Uterus (tissue), 4 donors: ENCODE results near the gene SNRK. TPM values are rescaled to one million over a fixed set of nuclear protein-coding genes. Genes with fewer than 3 reads are reported as not detected.

Source experiments
- DNase-seq, 2 donors: peaks; one replicate each; pipeline ENCODE4 v3.0.0-alpha.2; 2019 to 2020
- H3K27ac ChIP-seq, 2 donors: fragments of 200-600 bp; sonication (generic); 1 replicate in 1 of 2; 2 replicates in 1 of 2; pipeline ENCODE4 v1.5.1; 2016 to 2018
- H3K27me3 ChIP-seq, 2 donors: fragments of 200-600 bp; sonication (generic); one replicate each; pipeline ENCODE4 v1.5.1; 2018 to 2019; ENCODE audit warnings: control low read depth in 1 of 2
- H3K36me3 ChIP-seq, 2 donors: fragments of 200-600 bp; sonication (generic); one replicate each; pipeline ENCODE4 v1.5.1; 2019; ENCODE audit warnings: control low read depth in 1 of 2
- H3K4me1 ChIP-seq, 2 donors: fragments of 200-600 bp; sonication (generic); one replicate each; pipeline ENCODE4 v1.5.1; 2018 to 2019; ENCODE audit warnings: control low read depth in 1 of 2
- H3K4me3 ChIP-seq, 2 donors: fragments of 200-600 bp; sonication (generic); 1 replicate in 1 of 2; 2 replicates in 1 of 2; pipeline ENCODE4 v1.5.1; 2018 to 2019; ENCODE audit warnings: mild to moderate bottlenecking in 1 of 2
- H3K9me3 ChIP-seq, 2 donors: fragments of 200-600 bp; sonication (generic); one replicate each; pipeline ENCODE4 v1.5.1; 2019; ENCODE audit warnings: control low read depth in 1 of 2
- CTCF ChIP-seq, 4 experiments: fragments of 200-600 bp in 2 of 4; fragments of 450-650 bp in 2 of 4; sonication (generic) in 2 of 4; IDR thresholded peaks; one replicate each; pipeline ENCODE4 v1.5.1; 2016 to 2019; ENCODE audit warnings: antibody characterized with exemption in 4 of 4, mild to moderate bottlenecking in 2 of 4, moderate library complexity in 1 of 4
- POLR2A ChIP-seq, 2 donors: fragments of 450-650 bp; IDR thresholded peaks; one replicate each; pipeline ENCODE4 v1.6.1; 2016; ENCODE audit warnings: antibody characterized with exemption in 2 of 2, mild to moderate bottlenecking in 1 of 2, moderate library complexity in 1 of 2
- intact Hi-C: fragments of 100-400 bp; cut with DNase I; formaldehyde crosslinking; loops from one replicate; pipeline ENCODE4 v1.15.1; 2023; ENCODE audit warnings: low total_unique reads
- total RNA-seq, 4 donors: library from RNA; depleted of rRNA in 3 of 4; stranded (reverse); fragments of >200 nt in 3 of 4; gene quantifications; one replicate each; pipeline versions ENCODE4 v1.1.0 to v1.2.4, GENCODE V29; 2014 to 2023
- donor health status: DM: yes; HTN: yes; CAD: no.

Gene SNRK
- total RNA-seq, 4 donors from 2014 or later: 57.1 to 109 (median 98.3) TPM

- Histone ChIP-seq H3K27me3 (no peaks in the 10 kb centered on the region), H3K9me3 (no peaks in the 10 kb centered on the region), H3K4me1 (no peaks in the 10 kb centered on the region), H3K36me3 (no peaks in the 10 kb centered on the region), H3K4me3 (no peak overlapping the region), H3K27ac (no peak overlapping the region)
- intact Hi-C loops: no loop called here
- TF ChIP-seq CTCF (IDR thresholded peaks at IDR 0.05) (no peak), POLR2A (IDR thresholded peaks at IDR 0.05) (no peak)
- DNase-seq: no peak
Observed at GRCh38 chr3:43370293-43370980, 84.1 kb downstream of the SNRK start.

- no peaks in the 10 kb centered on the region for H3K4me1 ChIP-seq
Observed at GRCh38 chr3:43371494-43371893, 85.2 kb downstream of the SNRK start.

GRCh38 chr3:43372007-43372740, 85.8 kb downstream of the SNRK start:
- H3K27ac ChIP-seq: no peak overlapping the region
- no peaks in the 10 kb centered on the region for H3K36me3 ChIP-seq
- DNase-seq: no peak
- H3K4me3 ChIP-seq: no peak overlapping the region
- intact Hi-C loops: no loop called here
- H3K4me1 ChIP-seq: no peaks in the 10 kb centered on the region
- TF ChIP-seq CTCF (IDR thresholded peaks at IDR 0.05): no peak
- TF ChIP-seq POLR2A (IDR thresholded peaks at IDR 0.05): no peak
- no peaks in the 10 kb centered on the region for H3K9me3 ChIP-seq
- H3K27me3 ChIP-seq: no peaks in the 10 kb centered on the region

More at GRCh38 chr3:43371494-43371893, 85.2 kb downstream of the SNRK start:
- intact Hi-C loops: no loop called here
- Histone ChIP-seq H3K9me3 (no peaks in the 10 kb centered on the region), H3K4me3 (no peak overlapping the region), H3K27ac (no peak overlapping the region), H3K27me3 (no peaks in the 10 kb centered on the region), H3K36me3 (no peaks in the 10 kb centered on the region)
- no peak for DNase-seq
- no peak for TF ChIP-seq CTCF (IDR thresholded peaks at IDR 0.05)
- no peak for TF ChIP-seq POLR2A (IDR thresholded peaks at IDR 0.05)

- H3K27me3 ChIP-seq: no peaks in the 10 kb centered on the region
- DNase-seq: no peak
- TF ChIP-seq CTCF (IDR thresholded peaks at IDR 0.05) (no peak), POLR2A (IDR thresholded peaks at IDR 0.05) (no peak)
Observed at GRCh38 chr3:43372809-43373559, 86.6 kb downstream of the SNRK start.

GRCh38 chr3:43373560-43373928, 87.2 kb downstream of the SNRK start:
- Histone ChIP-seq H3K36me3 (no peaks in the 10 kb centered on the region), H3K4me3 (no peak overlapping the region), H3K4me1 (peaks cover 0 to 7% of the 10 kb centered on the region in 2 donors), H3K27ac (no peak overlapping the region), H3K27me3 (no peaks in the 10 kb centered on the region), H3K9me3 (no peaks in the 10 kb centered on the region)
- DNase-seq: no peak
- intact Hi-C loops: no loop called here
- TF ChIP-seq POLR2A (IDR thresholded peaks at IDR 0.05) (no peak), CTCF (IDR thresholded peaks at IDR 0.05) (no peak)

More at GRCh38 chr3:43372809-43373559, 86.6 kb downstream of the SNRK start:
- H3K27ac ChIP-seq: no peak overlapping the region
- no peak overlapping the region for H3K4me3 ChIP-seq
- intact Hi-C loops: no loop called here
- no peaks in the 10 kb centered on the region for H3K9me3 ChIP-seq
- peaks cover 0 to 2% of the 10 kb centered on the region in 2 donors for H3K4me1 ChIP-seq
- H3K36me3 ChIP-seq: no peaks in the 10 kb centered on the region
